Ovary (tissue), 9 donors: Measurements from ENCODE around the gene MAS1L. TPM values are rescaled to one million over a fixed set of nuclear protein-coding genes. Genes with fewer than 3 reads are reported as not detected.

Experiments used
- DNase-seq, 5 donors: peaks; one replicate each; pipeline ENCODE4 v3.0.0-alpha.2; 2019 to 2020
- H3K27ac ChIP-seq, 2 donors: fragments of 200-600 bp; one replicate each; pipeline versions ENCODE4 v1.5.1 to v1.8.0; 2019 to 2022
- H3K27me3 ChIP-seq: fragments of 200-600 bp; one replicate; pipeline ENCODE4 v1.8.0; 2022
- H3K36me3 ChIP-seq: fragments of 200-600 bp; sonication (generic); one replicate; pipeline ENCODE4 v1.5.1; 2019
- H3K4me1 ChIP-seq: one replicate; pipeline ENCODE4 v1.8.1; 2013; ENCODE audit warnings: mild to moderate bottlenecking, moderate library complexity; ENCODE audit not compliant: insufficient read depth
- H3K4me3 ChIP-seq: fragments of 200-600 bp; sonication (generic); one replicate; pipeline ENCODE4 v1.5.1; 2017
- H3K9me3 ChIP-seq, 2 donors: fragments of 200-600 bp in 1 of 2; sonication (generic) in 1 of 2; one replicate each; pipeline versions ENCODE4 v1.5.1 to v1.8.1; 2013 to 2019; ENCODE audit warnings: mild to moderate bottlenecking in 1 of 2, moderate library complexity in 1 of 2
- EP300 ChIP-seq: sonication (generic); formaldehyde crosslinking; IDR thresholded peaks from one replicate; pipeline ENCODE4 v1.6.1; 2017; ENCODE audit warnings: antibody characterized with exemption
- POLR2A ChIP-seq: fragments of 450-650 bp; IDR thresholded peaks from one replicate; pipeline ENCODE4 v1.6.1; 2017; ENCODE audit warnings: antibody characterized with exemption, mild to moderate bottlenecking, moderate library complexity
- WGBS, 3 donors: extraction: QIAGEN DNeasy Blood & Tissue Kit in 1 of 3; methylation state at CpG; one replicate each; pipeline versions ENCODE4 v1.1.5 to v1.1.7; 2013 to 2017; 5-methylcytosine and 5-hydroxymethylcytosine counted together
- intact Hi-C, 4 donors: fragments of 100-400 bp; cut with DNase I; formaldehyde crosslinking; loops; one replicate each; pipeline versions ENCODE4 v1.11.0 to v1.15.1; 2022 to 2023
- polyA plus RNA-seq, 2 donors: library from polyadenylated mRNA; stranded (reverse); fragments of 200-250 nt in 1 of 2; fragments of 350-450 nt in 1 of 2; fragmentation: Illumina TruSeq in 1 of 2; extraction: RNeasy Lipid Tissue Mini Kit (QIAGEN cat#74804) in 1 of 2; gene quantifications; one replicate each; pipeline ENCODE4 v1.2.3, GENCODE V29; 2013 to 2014
- total RNA-seq, 7 donors: library from RNA; depleted of rRNA in 2 of 7; stranded (reverse); fragments of >200 nt in 2 of 7; fragmentation: NEBNext Ultra II Directional in 3 of 7; extraction: Animal tissue kit (Norgen Biotek cat#: 25700) in 3 of 7; gene quantifications; one replicate each; pipeline versions ENCODE4 v1.1.0 to v1.2.4, GENCODE V29; 2016 to 2023
- TF ChIP-seq, protein P1 (sequence below), 3 donors: fragments of 450-650 bp in 2 of 3; fragments of 200-600 bp in 1 of 3; IDR thresholded peaks; one replicate each; pipeline versions ENCODE4 v1.5.1 to v1.8.0; 2016 to 2022; ENCODE audit warnings: antibody characterized with exemption in 3 of 3, mild to moderate bottlenecking in 1 of 3
- donor health status: DM: no; HTN: no; CAD: no; lungs with moderate emphysema.
- donor health status: DM: no; HTN: no; CAD: no.
- donor health status: Bipolar disorder and iron deficiency.
- donor health status: DM: yes; HTN: yes; CAD: no.
- donor health status: DM: no; HTN: no; CAD: no.
- donor health status: DM: yes; HTN: yes; CAD: no.

The MAS1L gene
- total and polyA plus RNA-seq, 9 donors = 0.15 TPM; not detected in 8

DNA sequence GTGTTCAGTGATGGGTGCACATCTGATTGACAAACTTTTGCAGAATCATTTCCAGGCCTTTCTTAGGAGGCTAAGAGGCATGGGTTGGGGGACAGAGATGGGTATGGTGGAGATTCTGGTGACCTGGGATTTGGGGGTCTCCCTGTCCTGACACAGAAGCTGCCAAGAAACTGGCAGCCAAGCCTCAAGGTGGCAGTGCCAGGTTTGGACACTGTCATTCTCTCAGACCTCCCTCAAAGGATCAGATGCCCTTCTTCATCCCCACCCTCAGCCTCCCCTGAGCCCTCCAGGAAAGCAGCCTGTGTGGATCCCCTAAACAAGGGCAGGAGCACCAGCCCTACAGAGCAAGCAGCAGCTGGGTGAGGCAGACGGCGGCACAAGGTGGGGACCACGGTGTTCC is 18.1 kb upstream of the MAS1L start:
- intact Hi-C loops = no loop called here
- WGBS, 3 donors = 86 to 96% (median 95%) methylated on average over 3 of the region's 3 CpGs
- no peak for DNase-seq
- Histone ChIP-seq H3K27ac (no peak overlapping the region), H3K27me3 (no peaks in the 10 kb centered on the region), H3K4me3 (no peak overlapping the region), H3K4me1 (no peaks in the 10 kb centered on the region), H3K9me3 (no peaks in the 10 kb centered on the region), H3K36me3 (no peaks in the 10 kb centered on the region)
- TF ChIP-seq EP300 = no peak
- TF ChIP-seq POLR2A = no peak
- TF ChIP-seq, protein P1, sequence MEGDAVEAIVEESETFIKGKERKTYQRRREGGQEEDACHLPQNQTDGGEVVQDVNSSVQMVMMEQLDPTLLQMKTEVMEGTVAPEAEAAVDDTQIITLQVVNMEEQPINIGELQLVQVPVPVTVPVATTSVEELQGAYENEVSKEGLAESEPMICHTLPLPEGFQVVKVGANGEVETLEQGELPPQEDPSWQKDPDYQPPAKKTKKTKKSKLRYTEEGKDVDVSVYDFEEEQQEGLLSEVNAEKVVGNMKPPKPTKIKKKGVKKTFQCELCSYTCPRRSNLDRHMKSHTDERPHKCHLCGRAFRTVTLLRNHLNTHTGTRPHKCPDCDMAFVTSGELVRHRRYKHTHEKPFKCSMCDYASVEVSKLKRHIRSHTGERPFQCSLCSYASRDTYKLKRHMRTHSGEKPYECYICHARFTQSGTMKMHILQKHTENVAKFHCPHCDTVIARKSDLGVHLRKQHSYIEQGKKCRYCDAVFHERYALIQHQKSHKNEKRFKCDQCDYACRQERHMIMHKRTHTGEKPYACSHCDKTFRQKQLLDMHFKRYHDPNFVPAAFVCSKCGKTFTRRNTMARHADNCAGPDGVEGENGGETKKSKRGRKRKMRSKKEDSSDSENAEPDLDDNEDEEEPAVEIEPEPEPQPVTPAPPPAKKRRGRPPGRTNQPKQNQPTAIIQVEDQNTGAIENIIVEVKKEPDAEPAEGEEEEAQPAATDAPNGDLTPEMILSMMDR (IDR thresholded peaks at IDR 0.05) = no peak

- Histone ChIP-seq H3K27me3 (no peaks in the 10 kb centered on the region), H3K9me3 (no peaks in the 10 kb centered on the region), H3K4me1 (no peaks in the 10 kb centered on the region), H3K27ac (no peak overlapping the region), H3K36me3 (no peaks in the 10 kb centered on the region), H3K4me3 (no peak overlapping the region)
- intact Hi-C loops = no loop called here
- no peak for DNase-seq
- TF ChIP-seq EP300 (no peak), POLR2A (no peak)
- TF ChIP-seq, protein P1 (IDR thresholded peaks at IDR 0.05) = no peak
- 60 to 70% (median 68%) methylated on average over 2 of the region's 2 CpGs for WGBS, 3 donors
These were observed 17.2 kb upstream of the MAS1L start for GRCh38 chr6:29504961-29505360.

- no peak overlapping the region for H3K27ac ChIP-seq
- TF ChIP-seq POLR2A (no peak), EP300 (no peak)
- TF ChIP-seq, protein P1 (IDR thresholded peaks at IDR 0.05) = no peak
- H3K36me3 ChIP-seq = no peaks in the 10 kb centered on the region
- no peak for DNase-seq
- H3K27me3 ChIP-seq = no peaks in the 10 kb centered on the region
- no peaks in the 10 kb centered on the region for H3K9me3 ChIP-seq
- intact Hi-C loops = no loop called here
- H3K4me3 ChIP-seq = no peak overlapping the region
- H3K4me1 ChIP-seq = no peaks in the 10 kb centered on the region
- whole genome bisulfite sequencing, 3 donors = 85 to 86% (median 85%) methylated on average over 5 of the region's 5 CpGs
These were observed 14.8 kb upstream of the MAS1L start for GRCh38 chr6:29502597-29502996.

DNA sequence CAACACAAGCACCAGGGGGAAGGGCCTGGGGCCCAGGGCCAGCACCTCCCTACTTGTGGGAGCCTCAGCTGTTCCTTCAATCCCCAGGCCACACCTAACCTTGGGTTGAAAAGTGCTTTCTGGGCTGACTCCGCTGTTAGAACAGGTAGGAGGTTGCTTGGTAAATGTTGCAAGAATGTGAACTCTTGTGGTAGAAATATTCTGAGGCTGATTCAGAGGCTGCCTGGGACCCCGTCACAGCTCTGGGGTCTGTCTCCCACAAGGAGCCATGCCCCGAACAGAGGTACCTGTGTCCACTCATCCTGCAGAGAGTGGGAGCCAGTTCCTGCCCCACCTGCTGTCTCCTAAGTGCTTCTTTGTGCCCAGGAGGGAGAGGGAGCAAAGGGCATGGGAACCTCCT is 14.4 kb upstream of the MAS1L start:
- Histone ChIP-seq H3K4me1 (no peaks in the 10 kb centered on the region), H3K36me3 (no peaks in the 10 kb centered on the region), H3K9me3 (no peaks in the 10 kb centered on the region), H3K4me3 (no peak overlapping the region), H3K27me3 (no peaks in the 10 kb centered on the region), H3K27ac (no peak overlapping the region)
- no peak for TF ChIP-seq POLR2A
- TF ChIP-seq, protein P1 (IDR thresholded peaks at IDR 0.05) = no peak
- TF ChIP-seq EP300 = no peak
- 73 to 88% (median 82%) methylated on average over 3 of the region's 3 CpGs for WGBS, 3 donors
- no peak for DNase-seq
- intact Hi-C loops = no loop called here

- Histone ChIP-seq H3K27me3 (no peaks in the 10 kb centered on the region), H3K9me3 (no peaks in the 10 kb centered on the region), H3K4me1 (no peaks in the 10 kb centered on the region), H3K27ac (no peak overlapping the region), H3K36me3 (no peaks in the 10 kb centered on the region), H3K4me3 (no peak overlapping the region)
- no peak for TF ChIP-seq POLR2A
- TF ChIP-seq, protein P1 (IDR thresholded peaks at IDR 0.05) = no peak
- no peak for TF ChIP-seq EP300
- intact Hi-C loops = no loop called here
- WGBS, 3 donors = 80 to 95% (median 87%) methylated on average over 6 of the region's 6 CpGs
- no peak for DNase-seq
These were observed 13.3 kb upstream of the MAS1L start for GRCh38 chr6:29501106-29501505.
